Nephron (organoid): Measurements from ENCODE around the gene LHX3.
A peak's percentile ranks its signal among the peaks of the same experiment; 100 is the strongest.

Source experiments
- H3K27ac Mint-ChIP-seq, 3 experiments: 2 replicates each; pipeline ENCODE4 v1.8.0; 2020; ENCODE audit warnings: mixed read lengths in 3 of 3, mild to moderate bottlenecking in 2 of 3, moderate library complexity in 1 of 3
- H3K27me3 Mint-ChIP-seq: 2 replicates; pipeline ENCODE4 v1.8.0; 2021; ENCODE audit warnings: low read depth, mild to moderate bottlenecking, moderate library complexity, mixed read lengths
- H3K36me3 Mint-ChIP-seq: 2 replicates; pipeline ENCODE4 v1.8.0; 2020; ENCODE audit warnings: low read depth, mixed read lengths
- H3K4me1 Mint-ChIP-seq: 2 replicates; pipeline ENCODE4 v1.8.0; 2020; ENCODE audit warnings: mixed read lengths
- H3K4me3 Mint-ChIP-seq, 3 experiments: 2 replicates each; pipeline ENCODE4 v1.8.0; 2020; ENCODE audit warnings: mild to moderate bottlenecking in 3 of 3, mixed read lengths in 3 of 3, moderate library complexity in 2 of 3
- H3K9me3 Mint-ChIP-seq: 2 replicates; pipeline ENCODE4 v1.8.0; 2020; ENCODE audit warnings: mixed read lengths
- TF ChIP-seq, protein P1 (sequence below), 3 experiments: fragments of 200-600 bp; sonication (generic); IDR thresholded peaks; one replicate each; pipeline ENCODE4 v1.5.0; 2021; ENCODE audit warnings: antibody characterized with exemption in 3 of 3; ENCODE audit not compliant: unreplicated experiment in 3 of 3

The LHX3 gene

DNA sequence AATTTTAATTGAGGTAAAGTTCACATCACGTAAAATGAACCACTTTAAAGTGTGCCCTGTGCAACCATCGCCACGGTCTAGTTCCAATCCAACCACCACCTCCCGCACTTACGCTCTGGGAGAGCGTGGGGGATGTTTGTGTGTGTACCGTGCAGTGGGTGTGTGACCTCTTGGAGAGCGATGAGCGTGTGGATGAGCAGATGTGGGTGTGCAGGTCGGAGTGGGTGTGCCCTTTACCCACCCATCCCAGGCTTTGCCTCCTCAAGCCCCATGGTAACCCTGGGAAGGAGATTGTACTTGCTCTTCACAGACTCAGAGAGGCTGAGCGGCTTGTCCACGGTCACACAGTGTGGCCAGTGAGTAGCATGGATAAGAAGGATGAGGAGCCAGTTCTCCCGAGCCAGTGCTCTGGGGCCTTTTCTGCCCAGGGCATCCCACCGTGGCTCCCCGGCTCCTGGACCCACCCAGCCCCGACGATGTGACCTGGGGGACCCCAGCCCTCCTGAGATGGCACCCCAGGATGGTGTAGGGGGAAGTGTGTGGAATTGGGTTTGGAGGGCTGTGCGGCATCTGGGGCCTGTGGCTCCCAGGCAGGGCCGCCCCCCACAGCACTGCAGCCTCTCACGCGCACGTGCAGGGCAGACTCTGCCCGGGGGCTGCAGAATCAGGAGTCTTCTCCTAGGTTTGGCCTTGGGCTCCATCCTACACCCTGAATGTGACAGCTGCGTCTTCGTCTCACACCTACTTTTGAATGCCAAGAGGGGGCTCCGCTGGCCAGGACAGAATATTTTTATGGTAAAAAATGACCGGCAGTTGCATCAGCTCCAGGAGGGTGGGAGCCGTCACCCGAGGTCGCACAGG is 13.6 kb downstream of the LHX3 start:
- Mint-ChIP-seq H3K36me3 (no peaks in the 10 kb centered on the region), H3K27me3 (peaks cover 83% of the 10 kb centered on the region), H3K9me3 (no peaks in the 10 kb centered on the region), H3K4me3 (peak overlapping the region in 1 of 3 experiments; percentile 16), H3K4me1 (no peaks in the 10 kb centered on the region), H3K27ac (no peak overlapping the region)
- TF ChIP-seq, protein P1, sequence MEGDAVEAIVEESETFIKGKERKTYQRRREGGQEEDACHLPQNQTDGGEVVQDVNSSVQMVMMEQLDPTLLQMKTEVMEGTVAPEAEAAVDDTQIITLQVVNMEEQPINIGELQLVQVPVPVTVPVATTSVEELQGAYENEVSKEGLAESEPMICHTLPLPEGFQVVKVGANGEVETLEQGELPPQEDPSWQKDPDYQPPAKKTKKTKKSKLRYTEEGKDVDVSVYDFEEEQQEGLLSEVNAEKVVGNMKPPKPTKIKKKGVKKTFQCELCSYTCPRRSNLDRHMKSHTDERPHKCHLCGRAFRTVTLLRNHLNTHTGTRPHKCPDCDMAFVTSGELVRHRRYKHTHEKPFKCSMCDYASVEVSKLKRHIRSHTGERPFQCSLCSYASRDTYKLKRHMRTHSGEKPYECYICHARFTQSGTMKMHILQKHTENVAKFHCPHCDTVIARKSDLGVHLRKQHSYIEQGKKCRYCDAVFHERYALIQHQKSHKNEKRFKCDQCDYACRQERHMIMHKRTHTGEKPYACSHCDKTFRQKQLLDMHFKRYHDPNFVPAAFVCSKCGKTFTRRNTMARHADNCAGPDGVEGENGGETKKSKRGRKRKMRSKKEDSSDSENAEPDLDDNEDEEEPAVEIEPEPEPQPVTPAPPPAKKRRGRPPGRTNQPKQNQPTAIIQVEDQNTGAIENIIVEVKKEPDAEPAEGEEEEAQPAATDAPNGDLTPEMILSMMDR (IDR thresholded peaks at IDR 0.05; ENCODE audit: unreplicated experiment in 3 of 3) = no peak

DNA sequence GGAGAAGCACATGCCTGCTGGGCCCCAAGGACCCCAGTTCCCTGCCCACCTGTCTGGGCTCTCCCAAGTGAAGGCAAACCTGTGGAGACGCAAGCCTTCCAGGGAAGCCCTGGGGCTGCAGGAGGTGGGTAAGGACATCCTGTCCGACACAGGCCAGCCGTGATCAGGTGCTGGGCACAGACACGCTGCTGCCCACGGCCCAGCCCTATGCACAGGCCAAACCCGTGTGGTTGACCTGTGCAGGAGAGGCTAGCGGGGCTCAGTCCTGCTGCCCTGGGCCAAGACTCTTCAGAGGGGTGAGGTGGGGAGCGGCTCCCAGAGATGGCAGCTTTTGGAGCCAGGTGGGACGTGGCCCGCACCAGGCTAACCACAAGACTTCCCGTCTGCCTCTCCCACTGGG is 14.3 kb downstream of the LHX3 start:
- H3K4me1 Mint-ChIP-seq = no peaks in the 10 kb centered on the region
- H3K27ac Mint-ChIP-seq = no peak overlapping the region
- no peak overlapping the region for H3K4me3 Mint-ChIP-seq
- TF ChIP-seq, protein P1 (IDR thresholded peaks at IDR 0.05; ENCODE audit: unreplicated experiment in 3 of 3) = no peak
- no peaks in the 10 kb centered on the region for H3K36me3 Mint-ChIP-seq
- H3K27me3 Mint-ChIP-seq = peaks cover 79% of the 10 kb centered on the region
- H3K9me3 Mint-ChIP-seq = no peaks in the 10 kb centered on the region

DNA sequence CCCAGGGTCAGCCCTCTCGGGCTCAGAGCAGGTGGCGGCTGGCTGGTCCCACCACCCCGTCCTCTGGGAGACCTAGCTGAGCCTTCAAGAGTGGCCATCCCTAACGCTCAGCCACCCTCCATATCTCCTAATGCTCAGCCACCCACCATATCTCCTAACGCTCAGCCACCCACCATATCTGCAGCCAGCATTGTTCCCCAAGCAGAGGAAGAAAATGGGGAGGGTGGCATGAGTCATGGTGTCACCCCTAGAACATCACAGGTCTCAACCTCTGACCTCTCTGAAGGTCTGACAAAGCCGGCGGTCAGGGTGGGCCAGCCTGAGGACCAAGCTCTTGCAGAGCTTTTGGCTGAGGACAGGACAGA is 14.7 kb downstream of the LHX3 start:
- Mint-ChIP-seq H3K4me3 (no peak overlapping the region), H3K9me3 (no peaks in the 10 kb centered on the region), H3K36me3 (no peaks in the 10 kb centered on the region), H3K27ac (no peak overlapping the region), H3K4me1 (no peaks in the 10 kb centered on the region), H3K27me3 (peaks cover 75% of the 10 kb centered on the region)
- TF ChIP-seq, protein P1 (IDR thresholded peaks at IDR 0.05; ENCODE audit: unreplicated experiment in 3 of 3) = no peak

DNA sequence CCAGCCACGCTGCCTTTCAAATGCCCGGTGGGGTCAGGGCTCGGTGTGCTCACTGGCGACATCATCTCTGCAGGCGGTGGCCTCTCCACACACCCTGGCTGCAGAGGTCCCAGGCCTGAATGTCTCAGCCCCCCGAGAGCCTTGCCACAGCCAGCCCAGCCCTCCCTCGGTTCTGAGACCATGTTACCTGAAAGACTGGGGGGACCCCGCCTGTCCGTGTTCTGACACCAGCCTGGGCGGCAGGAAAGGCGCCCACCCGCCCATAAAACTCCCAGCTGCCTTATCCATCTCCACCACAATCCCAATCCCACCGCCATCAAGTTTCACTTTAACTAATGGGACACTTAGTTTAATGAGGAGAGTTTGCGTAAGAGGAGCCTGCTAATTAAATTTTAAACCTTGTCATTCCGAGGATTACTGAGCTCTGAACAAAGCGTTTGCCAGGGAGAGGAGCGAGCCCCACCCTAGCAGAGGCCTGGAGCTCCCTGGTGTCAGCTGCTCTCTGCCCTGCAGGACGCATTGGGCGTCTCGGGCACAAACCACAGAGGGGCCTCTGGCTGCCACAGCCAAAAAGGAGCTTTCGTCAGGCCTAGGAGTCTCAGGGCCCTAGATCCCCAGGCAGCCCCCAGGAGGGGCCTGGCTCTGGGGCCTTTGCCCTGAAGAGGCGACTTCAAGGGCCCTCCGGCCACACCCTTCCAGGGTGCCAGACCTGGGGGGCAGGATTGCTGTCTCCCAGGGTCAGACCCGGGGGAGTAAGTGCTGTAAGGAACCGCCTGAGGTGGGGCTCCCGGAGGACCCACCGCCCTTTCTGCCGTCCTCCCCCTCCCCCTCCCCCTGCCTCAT is 15.3 kb downstream of the LHX3 start:
- H3K27me3 Mint-ChIP-seq = peaks cover 75% of the 10 kb centered on the region
- H3K4me3 Mint-ChIP-seq = no peak overlapping the region
- no peaks in the 10 kb centered on the region for H3K9me3 Mint-ChIP-seq
- TF ChIP-seq, protein P1 (IDR thresholded peaks at IDR 0.05; ENCODE audit: unreplicated experiment in 3 of 3) = no peak
- no peaks in the 10 kb centered on the region for H3K36me3 Mint-ChIP-seq
- H3K27ac Mint-ChIP-seq = no peak overlapping the region
- peaks cover 3% of the 10 kb centered on the region for H3K4me1 Mint-ChIP-seq

DNA sequence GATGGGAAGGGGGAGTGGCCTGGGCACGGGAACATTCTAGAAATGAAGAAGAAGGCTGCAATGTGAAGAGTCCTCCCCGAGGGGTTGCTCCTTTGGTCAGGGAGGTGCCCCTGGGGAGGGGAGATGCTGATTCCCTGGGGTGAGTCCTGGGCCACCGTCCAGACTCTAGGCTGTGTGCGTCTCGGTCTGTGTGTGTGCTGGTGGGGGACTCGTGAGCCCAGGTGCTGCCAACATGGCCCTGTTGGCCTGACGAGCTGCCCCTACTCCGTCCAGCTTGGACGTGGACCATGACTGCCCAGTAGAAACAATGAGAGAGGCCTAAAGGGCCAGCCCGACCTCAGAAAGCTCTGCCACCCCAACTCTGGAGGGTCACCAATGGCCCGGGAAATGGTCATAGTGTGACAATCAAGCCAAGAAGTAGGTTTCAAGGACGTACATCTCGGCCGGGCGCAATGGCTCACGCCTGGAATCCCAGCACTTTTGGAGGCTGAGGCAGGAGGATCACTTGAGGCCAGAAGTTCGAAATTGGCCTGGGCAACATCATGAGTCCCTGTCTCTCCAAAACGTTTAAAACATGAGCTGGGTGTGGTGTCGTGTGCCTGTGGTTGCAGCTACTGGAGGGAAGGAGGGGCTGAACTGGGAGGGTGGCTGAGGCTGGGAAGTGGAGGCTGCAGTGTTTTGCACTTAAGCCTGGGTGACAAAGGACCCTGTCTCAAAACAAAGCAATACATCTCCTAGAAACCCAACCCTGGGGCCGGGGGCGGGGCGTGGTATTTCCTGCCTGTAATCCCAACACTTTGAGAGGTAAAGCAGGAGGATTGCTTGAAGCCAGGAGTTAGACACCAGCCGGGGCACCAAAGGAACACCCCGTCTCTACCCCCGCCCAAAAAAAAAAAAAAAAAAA is 17.0 kb downstream of the LHX3 start:
- Mint-ChIP-seq H3K27ac (no peak overlapping the region), H3K27me3 (peaks cover 74% of the 10 kb centered on the region), H3K4me3 (no peak overlapping the region), H3K9me3 (no peaks in the 10 kb centered on the region), H3K36me3 (no peaks in the 10 kb centered on the region), H3K4me1 (peaks cover 4% of the 10 kb centered on the region)
- TF ChIP-seq, protein P1 (IDR thresholded peaks at IDR 0.05; ENCODE audit: unreplicated experiment in 3 of 3) = no peak
